Head of caudate nucleus (tissue), 42 donors: ENCODE data around the gene TTC16.
"Not testable (repeated sequence)": the region's sequence is repeated elsewhere in the genome, so short reads cannot be mapped to it uniquely, and the experiment has no call there.

Experiments used
- DNase-seq, 42 donors: peaks; one replicate each; pipeline versions ENCODE4 v3.0.0 to v3.0.0-alpha.2; 2020 to 2021; ENCODE audit warnings: mixed read lengths in 7 of 42
- intact Hi-C: fragments of 100-400 bp; cut with DNase I; formaldehyde crosslinking; loops from one replicate; pipeline ENCODE4 v1.15.0; 2022

The TTC16 gene

GRCh38 chr9:127773981-127774380 lies 58.1 kb downstream of the TTC16 start:
- intact Hi-C loops = no loop called here
- no peak for DNase-seq

DNA sequence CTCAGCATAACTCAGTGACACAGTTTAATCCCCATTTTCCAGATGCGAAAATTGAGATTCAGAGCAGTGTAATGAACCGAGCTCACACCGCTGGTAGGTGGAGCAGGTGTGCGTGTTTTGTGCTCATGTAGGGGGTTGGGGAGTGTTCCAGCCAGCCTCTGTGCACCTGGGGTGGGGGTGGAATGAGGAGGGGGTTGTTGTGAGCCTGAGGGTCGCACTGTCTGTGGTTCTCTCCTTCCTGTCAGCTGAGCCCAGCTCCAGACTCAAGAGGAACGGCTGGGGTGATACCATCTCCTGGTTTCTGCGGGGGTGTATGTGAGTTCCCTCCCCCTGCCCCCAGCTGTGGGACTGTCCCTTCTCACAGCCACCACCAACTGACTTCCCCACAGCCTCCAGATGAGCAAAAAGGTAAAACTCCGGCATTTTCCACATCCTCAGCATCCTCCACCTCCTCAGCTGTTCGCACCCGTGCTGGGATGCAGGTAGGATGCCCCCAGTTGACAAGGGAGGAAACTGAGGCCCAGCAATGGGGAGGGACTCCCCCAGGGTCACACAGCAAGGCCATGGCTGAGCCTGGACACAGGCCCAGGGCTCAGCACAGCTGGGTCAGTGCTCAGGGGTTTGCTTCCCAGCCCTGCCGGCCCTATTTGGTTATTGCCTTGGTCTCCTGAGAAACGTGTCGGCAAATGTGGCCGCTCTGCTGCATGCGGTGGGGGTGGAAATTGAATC lies 60.5 kb downstream of the TTC16 start:
- intact Hi-C loops = no loop called here
- DNase-seq = peak in 18 of 42 donors; percentile 8 to 64 (median 37)

GRCh38 chr9:127776924-127777289 lies 61.0 kb downstream of the TTC16 start:
- intact Hi-C loops = no loop called here
- DNase-seq = no peak

- DNase-seq = no peak
- intact Hi-C loops = no loop called here
Measured at GRCh38 chr9:127777368-127777980, 61.6 kb downstream of the TTC16 start.

DNA sequence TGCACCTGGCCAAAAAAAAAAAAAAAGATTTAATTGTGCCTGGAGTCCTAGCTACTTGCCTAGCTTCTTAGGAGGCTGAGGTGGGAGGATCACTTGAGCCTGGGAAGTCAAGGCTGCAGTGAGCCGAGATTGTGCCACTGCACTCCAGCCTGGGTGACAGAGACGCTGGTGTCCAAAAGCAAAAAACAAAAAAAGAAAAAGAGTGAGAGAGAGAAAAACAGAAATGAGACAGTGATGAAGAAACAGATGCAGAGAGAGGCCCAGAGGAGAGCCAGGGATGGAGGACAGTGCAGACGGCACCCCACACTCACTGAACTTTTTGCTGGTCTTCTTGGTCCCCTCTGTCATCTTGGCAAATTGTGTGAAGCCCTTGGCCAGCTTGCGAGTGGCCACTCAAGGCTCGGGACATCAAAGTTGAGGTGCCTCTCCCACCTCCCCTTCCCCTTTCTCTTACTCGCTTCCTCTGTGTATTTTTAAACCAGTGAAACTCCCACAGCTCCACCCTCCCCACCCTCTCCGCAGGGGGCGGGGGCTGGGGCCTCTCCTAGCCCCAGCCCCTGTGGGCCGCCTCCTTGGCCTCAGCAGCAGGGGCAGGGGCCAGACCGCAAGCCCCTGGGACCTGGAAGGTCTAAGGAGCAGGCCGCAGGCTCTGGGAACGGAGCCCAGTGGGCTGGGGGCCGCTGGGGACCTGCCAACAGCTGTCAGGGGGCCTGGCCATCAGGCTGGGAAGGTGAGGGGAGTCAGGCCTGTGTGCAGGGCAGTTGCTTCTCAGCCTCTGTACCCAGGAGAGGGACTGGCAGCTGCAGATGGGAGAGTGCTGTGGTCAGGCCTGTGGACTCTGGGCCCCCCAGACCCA lies 62.6 kb downstream of the TTC16 start, which contains the start of gene SH2D3C:
SH2D3C (minus strand) TSS at position 387 of the 856 bp plus-strand sequence; CDS start at position 348, 39 bp downstream.
- intact Hi-C loops = no loop called here
- peak in 6 of 42 donors; percentile 26 to 50 (median 32) for DNase-seq

- intact Hi-C loops = no loop called here
- DNase-seq = peak in 1 of 42 donors; percentile 27
Measured at GRCh38 chr9:127779136-127779981, 63.5 kb downstream of the TTC16 start.

GRCh38 chr9:127780126-127780885 lies 64.4 kb downstream of the TTC16 start:
- DNase-seq = peak in 41 of 42 donors; percentile 19 to 83 (median 60)
- intact Hi-C loops = loop anchor here (10.0 kb wide), 1 partner anchor 134 kb away; the partner anchor contains the start of gene ST6GALNAC4

- not testable (repeated sequence) for DNase-seq
- intact Hi-C loops = loop anchor here (10.0 kb wide), 1 partner anchor 134 kb away; the partner anchor contains the start of gene ST6GALNAC4
Measured at GRCh38 chr9:127780909-127781308, 65.0 kb downstream of the TTC16 start.
